ENCODE measurements around the gene CNKSR1.

CNKSR1 gene

GRCh38 chr1:26155370-26156284 is 21.7 kb upstream of the CNKSR1 start:
- Histone ChIP-seq H3K27ac (ENCODE audit: low read length) (no peak overlapping the region), H3K79me2 (ENCODE audit: insufficient read depth, low read length) (no peaks in the 10 kb centered on the region), H3K9me3 (ENCODE audit: insufficient read depth, low read length, severe bottlenecking) (no peaks in the 10 kb centered on the region), H3K36me3 (ENCODE audit: insufficient read depth, low read length) (no peaks in the 10 kb centered on the region), H2AFZ (ENCODE audit: low read depth, low read length) (peak overlapping the region; percentile 38; the same call in 1 of the 2 replicates), H3K4me1 (ENCODE audit: insufficient read depth, low read length) (peaks cover 20% of the 10 kb centered on the region), H3K4me2 (ENCODE audit: insufficient read depth, low read length) (no peak overlapping the region), H3K27me3 (ENCODE audit: insufficient read depth, low read length, poor library complexity) (peaks cover 17% of the 10 kb centered on the region), H3K4me3 (ENCODE audit: low read depth in 1 of 2, low read length in 2 of 2) (no peak overlapping the region), H3K9ac (ENCODE audit: low read depth, low read length) (no peak overlapping the region), H4K20me1 (ENCODE audit: insufficient read depth, low read length) (no peaks in the 10 kb centered on the region)
- ATAC-seq (ENCODE audit: insufficient read depth, low read depth) (peak; percentile 77), DNase-seq (peak; percentile 40)
- TF ChIP-seq EZH2 (IDR thresholded peaks at IDR 0.05; ENCODE audit: borderline replicate concordance, low read depth, low read length, severe bottlenecking), result no peak

DNA sequence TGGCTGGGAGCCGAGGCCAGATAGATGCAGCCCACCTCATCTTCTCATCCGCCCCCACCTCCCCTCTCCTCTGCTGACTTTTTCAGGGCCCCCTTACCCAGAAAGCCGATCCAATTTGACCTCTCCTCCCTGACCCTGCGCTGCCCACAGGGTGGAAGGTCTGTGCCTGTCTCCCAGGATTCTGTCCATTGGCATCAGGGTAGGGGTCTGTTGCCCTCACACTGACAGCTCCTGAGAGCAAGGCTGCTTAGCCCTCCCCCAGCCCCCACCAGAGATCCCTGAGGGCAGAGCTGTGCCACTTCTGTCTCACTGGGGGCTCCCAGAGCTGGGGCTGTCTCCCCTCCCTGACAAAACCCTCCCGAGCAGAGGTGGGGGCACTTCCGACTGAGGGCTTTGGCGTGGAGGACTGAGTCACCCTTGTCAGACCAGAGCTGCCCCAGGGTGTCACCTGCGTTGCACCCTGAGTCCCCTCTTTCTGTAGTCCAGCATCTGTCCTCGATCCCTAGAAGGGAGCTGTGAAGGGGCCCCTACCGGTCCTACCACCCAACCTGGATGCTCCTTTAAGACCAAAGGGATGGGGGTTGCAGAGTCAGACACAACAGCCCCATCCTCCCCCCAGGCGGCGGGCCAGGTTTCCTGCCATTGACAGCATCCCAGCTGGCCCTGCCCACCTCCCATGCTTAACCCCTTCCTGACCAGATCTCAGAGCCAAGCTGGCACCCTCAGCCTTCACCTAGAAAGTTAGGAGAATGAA is 20.8 kb upstream of the CNKSR1 start:
- Histone ChIP-seq H3K4me2 (ENCODE audit: insufficient read depth, low read length) (peak overlapping the region; percentile 34), H3K9me3 (ENCODE audit: insufficient read depth, low read length, severe bottlenecking) (no peaks in the 10 kb centered on the region), H3K36me3 (ENCODE audit: insufficient read depth, low read length) (no peaks in the 10 kb centered on the region), H3K9ac (ENCODE audit: low read depth, low read length) (peak overlapping the region; percentile 16; the same call in 1 of the 2 replicates), H2AFZ (ENCODE audit: low read depth, low read length) (0 out of 2 replicates have a peak overlapping the region, but pooled peaks have one; percentile 10), H3K27me3 (ENCODE audit: insufficient read depth, low read length, poor library complexity) (peaks cover 22% of the 10 kb centered on the region), H3K27ac (ENCODE audit: low read length) (no peak overlapping the region), H3K4me1 (ENCODE audit: insufficient read depth, low read length) (peaks cover 20% of the 10 kb centered on the region), H3K79me2 (ENCODE audit: insufficient read depth, low read length) (no peaks in the 10 kb centered on the region), H4K20me1 (ENCODE audit: insufficient read depth, low read length) (no peaks in the 10 kb centered on the region), H3K4me3 (ENCODE audit: low read depth in 1 of 2, low read length in 2 of 2) (peak overlapping the region in 1 of 2 experiments; percentile 1; a peak in 1 of 4 replicates)
- TF ChIP-seq EZH2 (IDR thresholded peaks at IDR 0.05; ENCODE audit: borderline replicate concordance, low read depth, low read length, severe bottlenecking) (no peak), CTCF (IDR thresholded peaks at IDR 0.05; ENCODE audit: borderline replicate concordance, extremely low read depth, low read length, poor library complexity, severe bottlenecking) (no peak)
- ATAC-seq (ENCODE audit: insufficient read depth, low read depth) (peak; percentile 79), DNase-seq (peak; percentile 67)

DNA sequence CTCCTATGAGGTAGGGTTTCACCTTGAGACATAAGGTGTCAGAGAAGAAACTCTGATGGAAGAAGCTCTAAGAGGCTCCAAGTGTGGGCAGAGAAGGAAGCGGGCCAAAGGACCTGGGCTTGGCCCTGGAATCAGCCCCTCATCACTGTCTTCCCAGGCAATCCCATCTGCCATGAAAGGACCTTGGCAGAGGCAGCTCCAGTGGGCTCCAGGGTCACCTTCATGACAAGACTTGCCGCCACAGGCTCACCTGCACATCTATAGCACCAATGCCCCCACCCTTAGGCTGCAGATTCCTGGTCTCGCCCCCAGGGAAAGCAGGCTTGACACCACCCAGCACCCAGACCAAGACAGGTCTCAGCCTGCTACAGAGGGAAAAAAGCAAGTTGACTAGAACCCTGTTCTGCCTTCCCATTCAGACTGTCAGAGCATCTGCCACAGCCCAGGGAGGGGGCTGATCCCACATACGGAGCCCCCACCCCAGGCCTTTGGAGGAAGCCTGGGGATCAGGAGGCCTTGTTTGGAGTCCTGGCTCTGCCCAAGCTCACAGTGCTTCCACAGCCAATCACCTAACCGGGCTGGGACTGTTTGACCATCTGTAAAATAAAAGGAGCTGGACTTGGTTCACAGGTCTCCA is 18.9 kb upstream of the CNKSR1 start:
- Histone ChIP-seq H3K4me2 (ENCODE audit: insufficient read depth, low read length) (no peak overlapping the region), H3K27ac (ENCODE audit: low read length) (no peak overlapping the region), H2AFZ (ENCODE audit: low read depth, low read length) (no peak overlapping the region), H3K79me2 (ENCODE audit: insufficient read depth, low read length) (no peaks in the 10 kb centered on the region), H3K9ac (ENCODE audit: low read depth, low read length) (no peak overlapping the region), H3K9me3 (ENCODE audit: insufficient read depth, low read length, severe bottlenecking) (no peaks in the 10 kb centered on the region), H3K4me3 (ENCODE audit: low read depth in 1 of 2, low read length in 2 of 2) (no peak overlapping the region), H3K27me3 (ENCODE audit: insufficient read depth, low read length, poor library complexity) (peaks cover 34% of the 10 kb centered on the region), H4K20me1 (ENCODE audit: insufficient read depth, low read length) (no peaks in the 10 kb centered on the region), H3K4me1 (ENCODE audit: insufficient read depth, low read length) (peaks cover 20% of the 10 kb centered on the region), H3K36me3 (ENCODE audit: insufficient read depth, low read length) (no peaks in the 10 kb centered on the region)
- TF ChIP-seq CTCF (IDR thresholded peaks at IDR 0.05; ENCODE audit: borderline replicate concordance, extremely low read depth, low read length, poor library complexity, severe bottlenecking) (no peak), EZH2 (IDR thresholded peaks at IDR 0.05; ENCODE audit: borderline replicate concordance, low read depth, low read length, severe bottlenecking) (no peak)
- DNase-seq, result no peak
- ATAC-seq (ENCODE audit: insufficient read depth, low read depth), result no peak

All from DND-41 (cell line).